GM20000 (cell line): Measurements from ENCODE around the gene SAT1.

Experiments used
- DNase-seq: peaks from one replicate; pipeline ENCODE4 v3.0.0; 2012; ENCODE audit warnings: low spot score
- TF ChIP-seq, protein P1 (sequence below): IDR thresholded peaks from 2 replicates; pipeline ENCODE4 v1.5.1; 2012; ENCODE audit warnings: mild to moderate bottlenecking, control low read depth; ENCODE audit errors: extremely low read depth, missing control alignments

Gene SAT1

DNA sequence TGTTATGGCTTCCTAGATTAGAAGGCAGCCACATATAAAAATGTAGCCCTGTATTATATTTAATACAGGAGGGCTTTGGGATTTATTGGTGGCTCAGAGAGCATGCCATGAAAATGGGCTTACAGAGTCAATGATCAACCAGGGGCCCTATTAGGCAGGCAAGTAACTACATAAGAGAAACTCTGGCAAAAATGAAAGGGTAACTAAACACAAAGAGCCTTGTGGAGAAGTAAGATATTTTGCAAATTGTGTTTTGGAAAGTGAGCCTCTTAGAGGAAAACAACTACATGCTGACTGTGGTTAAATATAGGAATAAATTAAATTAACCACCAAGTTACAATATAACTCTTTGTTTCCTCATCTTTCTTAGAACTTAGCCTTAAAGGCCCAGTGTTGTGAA lies 5.5 kb downstream of the SAT1 start:
- TF ChIP-seq, protein P1, sequence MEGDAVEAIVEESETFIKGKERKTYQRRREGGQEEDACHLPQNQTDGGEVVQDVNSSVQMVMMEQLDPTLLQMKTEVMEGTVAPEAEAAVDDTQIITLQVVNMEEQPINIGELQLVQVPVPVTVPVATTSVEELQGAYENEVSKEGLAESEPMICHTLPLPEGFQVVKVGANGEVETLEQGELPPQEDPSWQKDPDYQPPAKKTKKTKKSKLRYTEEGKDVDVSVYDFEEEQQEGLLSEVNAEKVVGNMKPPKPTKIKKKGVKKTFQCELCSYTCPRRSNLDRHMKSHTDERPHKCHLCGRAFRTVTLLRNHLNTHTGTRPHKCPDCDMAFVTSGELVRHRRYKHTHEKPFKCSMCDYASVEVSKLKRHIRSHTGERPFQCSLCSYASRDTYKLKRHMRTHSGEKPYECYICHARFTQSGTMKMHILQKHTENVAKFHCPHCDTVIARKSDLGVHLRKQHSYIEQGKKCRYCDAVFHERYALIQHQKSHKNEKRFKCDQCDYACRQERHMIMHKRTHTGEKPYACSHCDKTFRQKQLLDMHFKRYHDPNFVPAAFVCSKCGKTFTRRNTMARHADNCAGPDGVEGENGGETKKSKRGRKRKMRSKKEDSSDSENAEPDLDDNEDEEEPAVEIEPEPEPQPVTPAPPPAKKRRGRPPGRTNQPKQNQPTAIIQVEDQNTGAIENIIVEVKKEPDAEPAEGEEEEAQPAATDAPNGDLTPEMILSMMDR = no peak

GRCh38 chrX:23788946-23789345 lies 6.0 kb downstream of the SAT1 start:
- TF ChIP-seq, protein P1 = no peak
- DNase-seq = no peak

More for the DNA sequence above, 5.5 kb downstream of the SAT1 start:
- no peak for DNase-seq

DNA sequence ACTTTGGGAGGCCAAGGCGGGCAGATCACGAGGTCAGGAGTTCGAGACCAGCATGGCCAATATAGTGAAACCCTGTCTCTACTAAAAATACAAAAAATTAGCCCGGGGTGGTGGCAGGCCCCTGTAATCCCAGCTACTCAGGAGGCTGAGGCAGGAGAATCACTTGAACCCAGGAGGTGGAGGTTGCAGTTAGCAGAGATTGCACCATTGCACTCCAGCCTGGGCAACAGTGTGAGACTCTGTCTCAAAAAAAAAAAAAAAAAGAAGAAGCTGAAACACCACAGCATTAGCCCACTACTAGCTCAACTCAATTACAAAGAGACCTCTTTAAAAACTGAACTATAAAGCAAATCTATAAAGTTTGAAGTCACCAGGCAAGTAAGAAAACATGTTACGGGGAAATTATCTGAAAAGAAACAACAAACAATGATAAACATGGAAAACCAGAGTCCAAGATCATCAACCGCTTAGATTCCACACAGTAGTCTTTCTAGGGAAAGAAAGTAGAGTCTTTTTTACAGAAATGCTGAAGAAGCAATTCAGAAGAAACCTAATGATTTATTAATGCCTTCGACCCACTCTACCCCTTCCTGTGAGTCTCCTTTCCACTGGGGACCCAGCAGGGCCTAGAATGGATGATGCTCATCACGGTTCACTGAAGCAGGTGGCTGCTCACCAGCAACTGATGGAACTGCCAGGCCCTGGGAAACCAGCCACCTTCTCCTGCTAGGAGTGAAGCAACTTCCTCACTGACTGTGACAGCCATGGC lies 6.6 kb downstream of the SAT1 start:
- TF ChIP-seq, protein P1 = no peak
- DNase-seq = no peak

GRCh38 chrX:23790155-23790497 lies 7.2 kb downstream of the SAT1 start:
- TF ChIP-seq, protein P1 = no peak
- DNase-seq = no peak

DNA sequence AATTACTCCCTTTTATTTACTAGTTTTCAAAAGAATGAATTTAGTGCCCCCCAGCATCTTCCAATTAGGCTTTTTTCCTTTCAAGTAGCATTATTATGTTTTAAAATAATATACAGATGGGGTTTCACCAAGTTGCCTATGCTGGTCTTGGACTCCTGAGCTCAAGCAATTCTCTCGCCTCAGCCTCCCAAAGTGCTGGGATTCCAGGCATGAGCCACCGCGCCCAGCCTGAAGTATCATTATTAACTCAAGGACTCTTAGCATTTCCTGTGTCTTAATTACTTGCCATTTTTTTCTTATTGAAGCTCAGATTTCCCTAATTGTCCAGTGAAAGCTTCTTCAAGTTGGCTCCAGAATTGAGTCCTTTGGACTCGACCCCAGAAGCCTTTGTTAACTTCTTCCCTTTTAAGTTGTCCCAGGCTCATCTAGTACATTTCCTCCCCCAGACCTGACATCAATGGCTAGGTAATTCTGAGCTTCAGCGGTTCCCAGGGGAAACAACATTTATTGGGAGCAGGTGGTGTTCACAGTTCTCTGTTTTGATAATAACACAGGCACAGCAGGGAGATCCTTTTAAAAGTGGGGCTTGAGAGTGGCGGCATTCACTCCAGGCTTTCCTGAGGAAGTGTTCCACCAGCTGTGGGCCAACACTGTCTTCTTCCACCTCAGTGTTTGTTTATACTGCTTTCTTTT lies 10.0 kb downstream of the SAT1 start:
- DNase-seq = no peak
- TF ChIP-seq, protein P1 = no peak

DNA sequence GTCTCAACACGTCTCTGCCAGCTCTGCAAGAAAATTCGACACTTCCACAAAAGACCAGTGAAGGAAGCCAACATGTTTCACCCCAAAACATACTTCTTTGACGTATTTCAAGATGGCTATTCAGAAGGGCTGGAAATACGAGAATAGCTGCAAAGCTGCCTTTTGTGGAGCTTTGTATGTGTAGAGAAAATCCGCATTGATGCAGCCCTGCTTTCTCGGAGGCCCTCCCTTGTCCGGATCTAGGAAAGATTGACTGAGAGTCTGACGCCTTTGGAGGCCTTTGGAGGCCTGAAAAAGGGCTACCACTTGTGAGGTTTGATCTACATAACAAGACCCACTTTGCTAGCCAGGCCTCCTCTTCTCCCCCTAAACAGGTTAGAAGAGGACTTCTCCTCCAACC lies 12.2 kb downstream of the SAT1 start:
- DNase-seq = no peak
- TF ChIP-seq, protein P1 = no peak

GRCh38 chrX:23797371-23798128 lies 14.6 kb downstream of the SAT1 start:
- TF ChIP-seq, protein P1 = no peak
- no peak for DNase-seq
